HepG2 (cell line): ENCODE data around the gene ALB. TPM values are rescaled to one million over a fixed set of nuclear protein-coding genes. Genes with fewer than 3 reads are reported as not detected.
A peak's percentile ranks its signal among the peaks of the same experiment; 100 is the strongest.

Source experiments
- ATAC-seq: fragments of 200-7000 bp; cut with Tn5 transposase; 3 replicates; pipeline ENCODE4 v1.9.1; 2020; ENCODE audit warnings: mild to moderate bottlenecking, moderate library complexity
- BruUV-seq: library from RNA; stranded (reverse); fragments of 400-500 nt; replicated peaks from 2 replicates; lab custom pipeline; 2021; lab: Mats Ljungman, UMichigan
- CTCF ChIA-PET: fragments of 300-600 bp; formaldehyde crosslinking; extraction: SDS; loops from one replicate; lab custom pipeline; 2021; ENCODE audit warnings: low total read pairs, inconsistent platforms, low intra/inter-chr PET ratio; lab: Yijun Ruan, JAX
- POLR2A ChIA-PET: fragments of 350-600 bp; sonication (Branson Sonifier 250); formaldehyde crosslinking; loops from one replicate; lab custom pipeline; 2020; ENCODE audit warnings: antibody characterized with exemption, inconsistent platforms; lab: Yijun Ruan, JAX
- DNase-seq: peaks from one replicate; pipeline ENCODE4 v3.0.0-alpha.2; 2015; ENCODE audit warnings: low spot score
- FAIRE-seq: peaks from 3 replicates; lab custom pipeline; 2011; peaks lifted over from hg19 to GRCh38; lab: Jason Lieb, UNC
- H2AFZ ChIP-seq: one replicate; pipeline ENCODE4 v1.6.1; 2011; ENCODE audit warnings: low read length, inconsistent platforms
- H3K27ac ChIP-seq: fragments of 300-600 bp; 3 replicates; pipeline ENCODE4 v1.8.0; 2011; ENCODE audit warnings: mixed run types, mild to moderate bottlenecking, mixed read lengths, low read length, inconsistent platforms; ENCODE audit not compliant: insufficient read depth; ENCODE audit errors: extremely low read length
- H3K27me3 ChIP-seq, 2 experiments: fragments of 200-600 bp in 1 of 2; 2 replicates in 1 of 2; 3 replicates in 1 of 2; pipeline versions ENCODE4 v1.6.0 to v1.8.0; 2011; ENCODE audit warnings: low read length in 2 of 2, mild to moderate bottlenecking in 2 of 2, moderate library complexity in 2 of 2, inconsistent platforms in 1 of 2; ENCODE audit not compliant: insufficient read depth in 2 of 2, control insufficient read depth in 1 of 2
- H3K36me3 ChIP-seq, 2 experiments: fragments of 200-600 bp in 1 of 2; replicated peaks in 1 of 2; 2 replicates in 1 of 2; 3 replicates in 1 of 2; pipeline versions ENCODE4 v1.5.1 to v1.8.0; 2011; ENCODE audit warnings: low read length in 2 of 2, inconsistent platforms in 1 of 2; ENCODE audit not compliant: insufficient read depth in 2 of 2, control insufficient read depth in 1 of 2
- H3K4me1 ChIP-seq: 2 replicates; pipeline ENCODE4 v1.5.1; 2012; ENCODE audit warnings: low read length, inconsistent platforms; ENCODE audit not compliant: insufficient read depth
- H3K4me2 ChIP-seq: 2 replicates; pipeline ENCODE4 v1.6.0; 2011; ENCODE audit warnings: low read depth, low read length, inconsistent platforms
- H3K4me3 ChIP-seq, 3 experiments: fragments of 200-600 bp in 1 of 3; sonication (generic), shearing (Covaris generic) in 1 of 3; replicated peaks in 1 of 3; 2 replicates each; pipeline ENCODE4 v1.5.1; 2011 to 2016; ENCODE audit warnings: low read length in 3 of 3, inconsistent platforms in 2 of 3, low read depth in 2 of 3, mild to moderate bottlenecking in 2 of 3, control low read depth in 1 of 3, mixed read lengths in 1 of 3; ENCODE audit not compliant: insufficient read depth in 1 of 3
- H3K79me2 ChIP-seq: one replicate; pipeline ENCODE4 v1.6.1; 2011; ENCODE audit warnings: low read length, inconsistent platforms; ENCODE audit not compliant: insufficient read depth
- H3K9ac ChIP-seq: 2 replicates; pipeline ENCODE4 v1.6.0; 2011; ENCODE audit warnings: mild to moderate bottlenecking, low read depth, low read length, inconsistent platforms; ENCODE audit not compliant: insufficient read depth
- H3K9me3 ChIP-seq: 2 replicates; pipeline ENCODE4 v1.5.1; 2012; ENCODE audit warnings: mild to moderate bottlenecking, low read length
- H4K20me1 ChIP-seq: 2 replicates; pipeline ENCODE4 v1.6.0; 2011; ENCODE audit warnings: inconsistent platforms, mild to moderate bottlenecking, low read length, moderate library complexity; ENCODE audit not compliant: insufficient read depth
- BCL6 ChIP-seq: IDR thresholded peaks from 2 replicates; pipeline ENCODE4 v1.6.1; 2016; ENCODE audit warnings: missing genetic modification reagents, missing compliant biosample characterization
- GATA4 ChIP-seq: sonication (generic); IDR thresholded peaks from 2 replicates; pipeline ENCODE4 v1.6.1; 2016; ENCODE audit warnings: antibody characterized with exemption, low read depth, borderline replicate concordance
- ISX ChIP-seq: sonication (generic); formaldehyde crosslinking; conservative IDR thresholded peaks from 2 replicates; pipeline ENCODE4 v1.5.0; 2020; ENCODE audit warnings: missing genetic modification reagents
- KAT8 ChIP-seq: IDR thresholded peaks from 2 replicates; pipeline ENCODE4 v1.6.1; 2016; ENCODE audit warnings: missing genetic modification reagents, missing compliant biosample characterization
- MLLT10 ChIP-seq: sonication (generic); formaldehyde crosslinking; IDR thresholded peaks from 2 replicates; pipeline ENCODE4 v1.4.0; 2020; ENCODE audit warnings: missing genetic modification reagents
- MTF1 ChIP-seq: sonication (generic); formaldehyde crosslinking; IDR thresholded peaks from 2 replicates; pipeline ENCODE4 v1.5.0; 2020; ENCODE audit warnings: missing genetic modification reagents
- NFKB2 ChIP-seq: sonication (generic); formaldehyde crosslinking; IDR thresholded peaks from 2 replicates; pipeline ENCODE4 v1.4.0; 2020; ENCODE audit warnings: missing genetic modification reagents, borderline replicate concordance
- POLR2AphosphoS5 ChIP-seq: IDR thresholded peaks from 2 replicates; pipeline ENCODE4 v1.6.1; 2012; ENCODE audit warnings: low read depth, low read length
- U2AF1 ChIP-seq: fragments of 200-400 bp; formaldehyde crosslinking; optimal IDR thresholded peaks from 2 replicates; pipeline ENCODE3; 2017; ENCODE audit warnings: mild to moderate bottlenecking, low read depth, low read length
- ZNF124 ChIP-seq: sonication (generic); formaldehyde crosslinking; IDR thresholded peaks from 2 replicates; pipeline ENCODE4 v1.4.0; 2020; ENCODE audit warnings: missing genetic modification reagents
- ZNF225 ChIP-seq: sonication (generic); formaldehyde crosslinking; IDR thresholded peaks from 2 replicates; pipeline ENCODE4 v1.4.0; 2020; ENCODE audit warnings: mild to moderate bottlenecking, missing genetic modification reagents
- ZNF468 ChIP-seq: sonication (generic); formaldehyde crosslinking; IDR thresholded peaks from 2 replicates; pipeline ENCODE4 v1.8.0; 2022; ENCODE audit warnings: mild to moderate bottlenecking, moderate library complexity, missing genetic modification reagents
- WGBS: methylation state at CpG from one replicate; pipeline ENCODE4 v1.1.6; 2017; ENCODE audit warnings: low lambda C conversion rate; 5-methylcytosine and 5-hydroxymethylcytosine counted together
- in situ Hi-C: cut with HindIII; loops from 2 replicates; pipeline ENCODE4 v1.10.0; 2017; ENCODE audit warnings: low pct_unique_long_range_greater_than_20kb; ENCODE audit not compliant: extremely low pct_ligation_motif_present
- intact Hi-C: fragments of 100-400 bp; cut with micrococcal nuclease; formaldehyde crosslinking; loops from one replicate; pipeline ENCODE4 v1.10.0; 2022; ENCODE audit not compliant: unreplicated experiment
- polyA plus RNA-seq, 8 experiments: library from polyadenylated mRNA; depleted of rRNA in 3 of 8; stranded (reverse) in 7 of 8; unstranded in 1 of 8; fragments of >200 nt; fragmentation: Illumina TruSeq in 4 of 8; extraction: Trizol in 4 of 8; gene quantifications; 2 replicates each; pipeline versions ENCODE4 v1.2.1 to v1.2.3, GENCODE V29; 2011 to 2016; ENCODE audit warnings: low read depth in 4 of 8, missing spikeins in 1 of 8, mixed read lengths in 1 of 8; ENCODE audit not compliant: insufficient read depth in 1 of 8
- total RNA-seq, 5 experiments: library from RNA; depleted of rRNA; stranded (reverse); fragments of >200 nt; fragmentation: Illumina TruSeq; extraction: Trizol; gene quantifications; 2 replicates each; pipeline ENCODE4 v1.2.3, GENCODE V29; 2016; ENCODE audit warnings: low read depth in 1 of 5
- TF ChIP-seq, protein P1 (sequence below), 2 experiments: sonication (generic) in 1 of 2; formaldehyde crosslinking in 1 of 2; IDR thresholded peaks; 2 replicates each; pipeline versions ENCODE4 v1.6.1 to v1.9.0; 2014 to 2022; ENCODE audit warnings: antibody characterized with exemption in 1 of 2, borderline replicate concordance in 1 of 2, inconsistent platforms in 1 of 2, low read depth in 1 of 2, missing genetic modification reagents in 1 of 2
- TF ChIP-seq, protein P2 (sequence below): sonication (generic); formaldehyde crosslinking; IDR thresholded peaks from 2 replicates; pipeline ENCODE4 v1.4.0; 2020; ENCODE audit warnings: missing genetic modification reagents

The ALB gene
- total and polyA plus RNA-seq, 2 of the 13 experiments (the other 11 are each of a cell fraction or from before 2014, with no cell fraction given) = 22,259 to 22,625 TPM

GRCh38 chr4:73409978-73410548 is 6.0 kb downstream of the ALB start:
- peaks cover 11% of the 10 kb centered on the region; the same call in 1 of the 2 replicates for H4K20me1 ChIP-seq
- peak overlapping the region; percentile 89 for H3K27ac ChIP-seq
- intact Hi-C loops = loop anchor here (5.0 kb wide), 1 partner anchor 37 kb away; no protein-coding TSS in a partner anchor
- in situ Hi-C loops = loop anchor here (5.0 kb wide), 1 partner anchor 68 kb away; no protein-coding TSS in a partner anchor
- peaks cover 65% of the 10 kb centered on the region for H3K4me1 ChIP-seq
- 21% methylated on average over 8 of the region's 8 CpGs for WGBS
- H3K79me2 ChIP-seq = peaks cover 92% of the 10 kb centered on the region
- H2AFZ ChIP-seq = no peak overlapping the region
- H3K27me3 ChIP-seq = no peaks in the 10 kb centered on the region
- H3K4me3 ChIP-seq = peak overlapping the region; percentile 68 to 86 (median 71); a peak in 5 of 6 replicates
- CTCF ChIA-PET = interaction anchor here (1.4 to 1.5 kb wide), 2 partner anchors 36 to 68 kb away, joined by 3 to 6 read pairs; no protein-coding TSS in a partner anchor
- ATAC-seq (no peak), FAIRE-seq (no peak), DNase-seq (no peak)
- peak overlapping the region; percentile 92 for H3K9ac ChIP-seq
- no peaks in the 10 kb centered on the region for H3K9me3 ChIP-seq
- peak overlapping the region; percentile 77 for H3K4me2 ChIP-seq
- no TSS peak for BruUV-seq
- POLR2A ChIA-PET = interaction anchor here (0.6 to 2.0 kb wide), 5 partner anchors 9 to 65 kb away, joined by 3 to 5 read pairs (median 3); no protein-coding TSS in a partner anchor
- H3K36me3 ChIP-seq = peaks cover 7 to 53% of the 10 kb centered on the region in 2 experiments
- TF ChIP-seq POLR2AphosphoS5 (peak; percentile 62), NFKB2 (CRISPR knock-in tag) (no peak), KAT8 (CRISPR knock-in tag) (peak; percentile 7; the same call in 1 of the 2 replicates), ISX (CRISPR knock-in tag) (0 out of 2 replicates have a peak, but pooled peaks have one; percentile 0), U2AF1 (no peak), ZNF225 (no peak), GATA4 (no peak), MLLT10 (CRISPR knock-in tag) (peak; percentile 78), BCL6 (CRISPR knock-in tag) (peak; percentile 51; the same call in 1 of the 2 replicates), MTF1 (CRISPR knock-in tag) (no peak), ZNF124 (CRISPR knock-in tag) (no peak), ZNF468 (no peak)
- TF ChIP-seq, protein P1, sequence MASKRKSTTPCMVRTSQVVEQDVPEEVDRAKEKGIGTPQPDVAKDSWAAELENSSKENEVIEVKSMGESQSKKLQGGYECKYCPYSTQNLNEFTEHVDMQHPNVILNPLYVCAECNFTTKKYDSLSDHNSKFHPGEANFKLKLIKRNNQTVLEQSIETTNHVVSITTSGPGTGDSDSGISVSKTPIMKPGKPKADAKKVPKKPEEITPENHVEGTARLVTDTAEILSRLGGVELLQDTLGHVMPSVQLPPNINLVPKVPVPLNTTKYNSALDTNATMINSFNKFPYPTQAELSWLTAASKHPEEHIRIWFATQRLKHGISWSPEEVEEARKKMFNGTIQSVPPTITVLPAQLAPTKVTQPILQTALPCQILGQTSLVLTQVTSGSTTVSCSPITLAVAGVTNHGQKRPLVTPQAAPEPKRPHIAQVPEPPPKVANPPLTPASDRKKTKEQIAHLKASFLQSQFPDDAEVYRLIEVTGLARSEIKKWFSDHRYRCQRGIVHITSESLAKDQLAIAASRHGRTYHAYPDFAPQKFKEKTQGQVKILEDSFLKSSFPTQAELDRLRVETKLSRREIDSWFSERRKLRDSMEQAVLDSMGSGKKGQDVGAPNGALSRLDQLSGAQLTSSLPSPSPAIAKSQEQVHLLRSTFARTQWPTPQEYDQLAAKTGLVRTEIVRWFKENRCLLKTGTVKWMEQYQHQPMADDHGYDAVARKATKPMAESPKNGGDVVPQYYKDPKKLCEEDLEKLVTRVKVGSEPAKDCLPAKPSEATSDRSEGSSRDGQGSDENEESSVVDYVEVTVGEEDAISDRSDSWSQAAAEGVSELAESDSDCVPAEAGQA (IDR thresholded peaks at IDR 0.05; ENCODE audit: low read depth) = no peak
- TF ChIP-seq, protein P1 (CRISPR knock-in tag; IDR thresholded peaks at IDR 0.05; ENCODE audit: borderline replicate concordance) = 0 out of 2 replicates have a peak, but pooled peaks have one; percentile 20
- TF ChIP-seq, protein P2, sequence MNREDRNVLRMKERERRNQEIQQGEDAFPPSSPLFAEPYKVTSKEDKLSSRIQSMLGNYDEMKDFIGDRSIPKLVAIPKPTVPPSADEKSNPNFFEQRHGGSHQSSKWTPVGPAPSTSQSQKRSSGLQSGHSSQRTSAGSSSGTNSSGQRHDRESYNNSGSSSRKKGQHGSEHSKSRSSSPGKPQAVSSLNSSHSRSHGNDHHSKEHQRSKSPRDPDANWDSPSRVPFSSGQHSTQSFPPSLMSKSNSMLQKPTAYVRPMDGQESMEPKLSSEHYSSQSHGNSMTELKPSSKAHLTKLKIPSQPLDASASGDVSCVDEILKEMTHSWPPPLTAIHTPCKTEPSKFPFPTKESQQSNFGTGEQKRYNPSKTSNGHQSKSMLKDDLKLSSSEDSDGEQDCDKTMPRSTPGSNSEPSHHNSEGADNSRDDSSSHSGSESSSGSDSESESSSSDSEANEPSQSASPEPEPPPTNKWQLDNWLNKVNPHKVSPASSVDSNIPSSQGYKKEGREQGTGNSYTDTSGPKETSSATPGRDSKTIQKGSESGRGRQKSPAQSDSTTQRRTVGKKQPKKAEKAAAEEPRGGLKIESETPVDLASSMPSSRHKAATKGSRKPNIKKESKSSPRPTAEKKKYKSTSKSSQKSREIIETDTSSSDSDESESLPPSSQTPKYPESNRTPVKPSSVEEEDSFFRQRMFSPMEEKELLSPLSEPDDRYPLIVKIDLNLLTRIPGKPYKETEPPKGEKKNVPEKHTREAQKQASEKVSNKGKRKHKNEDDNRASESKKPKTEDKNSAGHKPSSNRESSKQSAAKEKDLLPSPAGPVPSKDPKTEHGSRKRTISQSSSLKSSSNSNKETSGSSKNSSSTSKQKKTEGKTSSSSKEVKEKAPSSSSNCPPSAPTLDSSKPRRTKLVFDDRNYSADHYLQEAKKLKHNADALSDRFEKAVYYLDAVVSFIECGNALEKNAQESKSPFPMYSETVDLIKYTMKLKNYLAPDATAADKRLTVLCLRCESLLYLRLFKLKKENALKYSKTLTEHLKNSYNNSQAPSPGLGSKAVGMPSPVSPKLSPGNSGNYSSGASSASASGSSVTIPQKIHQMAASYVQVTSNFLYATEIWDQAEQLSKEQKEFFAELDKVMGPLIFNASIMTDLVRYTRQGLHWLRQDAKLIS = peak; percentile 19; the same call in 1 of the 2 replicates
